ENCODE results near the gene ASCL3.
"Not testable (repeated sequence)": the region's sequence is repeated elsewhere in the genome, so short reads cannot be mapped to it uniquely, and the experiment has no call there.

The ASCL3 gene

DNA sequence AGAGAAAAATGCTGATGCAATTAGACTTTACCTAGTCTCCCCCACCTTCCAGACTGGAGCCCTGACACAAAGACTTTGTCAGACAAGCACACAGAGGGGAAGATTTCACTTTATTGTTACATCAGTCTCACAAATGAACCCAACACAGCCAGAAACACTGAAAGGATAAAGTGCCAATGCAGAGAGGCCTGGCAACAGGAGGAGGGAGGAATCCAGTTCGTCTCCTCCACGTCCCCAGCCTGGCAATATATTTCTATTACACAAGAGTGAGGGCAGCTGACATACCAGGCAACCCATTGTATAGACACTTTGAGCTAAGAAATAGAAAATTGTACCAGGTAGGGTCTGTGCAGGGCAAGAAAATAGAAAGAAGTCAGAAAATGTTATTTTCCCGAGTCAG, 37.7 kb upstream of the ASCL3 start:
- no peak overlapping the region for H3K4me3 ChIP-seq (ENCODE audit: control insufficient read depth, low read depth, low read length)
- TF ChIP-seq, protein P1, sequence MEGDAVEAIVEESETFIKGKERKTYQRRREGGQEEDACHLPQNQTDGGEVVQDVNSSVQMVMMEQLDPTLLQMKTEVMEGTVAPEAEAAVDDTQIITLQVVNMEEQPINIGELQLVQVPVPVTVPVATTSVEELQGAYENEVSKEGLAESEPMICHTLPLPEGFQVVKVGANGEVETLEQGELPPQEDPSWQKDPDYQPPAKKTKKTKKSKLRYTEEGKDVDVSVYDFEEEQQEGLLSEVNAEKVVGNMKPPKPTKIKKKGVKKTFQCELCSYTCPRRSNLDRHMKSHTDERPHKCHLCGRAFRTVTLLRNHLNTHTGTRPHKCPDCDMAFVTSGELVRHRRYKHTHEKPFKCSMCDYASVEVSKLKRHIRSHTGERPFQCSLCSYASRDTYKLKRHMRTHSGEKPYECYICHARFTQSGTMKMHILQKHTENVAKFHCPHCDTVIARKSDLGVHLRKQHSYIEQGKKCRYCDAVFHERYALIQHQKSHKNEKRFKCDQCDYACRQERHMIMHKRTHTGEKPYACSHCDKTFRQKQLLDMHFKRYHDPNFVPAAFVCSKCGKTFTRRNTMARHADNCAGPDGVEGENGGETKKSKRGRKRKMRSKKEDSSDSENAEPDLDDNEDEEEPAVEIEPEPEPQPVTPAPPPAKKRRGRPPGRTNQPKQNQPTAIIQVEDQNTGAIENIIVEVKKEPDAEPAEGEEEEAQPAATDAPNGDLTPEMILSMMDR (IDR thresholded peaks at IDR 0.05; ENCODE audit: control insufficient read depth, insufficient read depth, low read depth, low read length, missing control alignments): no peak
- no peak for DNase-seq (ENCODE audit: low read depth)

DNA sequence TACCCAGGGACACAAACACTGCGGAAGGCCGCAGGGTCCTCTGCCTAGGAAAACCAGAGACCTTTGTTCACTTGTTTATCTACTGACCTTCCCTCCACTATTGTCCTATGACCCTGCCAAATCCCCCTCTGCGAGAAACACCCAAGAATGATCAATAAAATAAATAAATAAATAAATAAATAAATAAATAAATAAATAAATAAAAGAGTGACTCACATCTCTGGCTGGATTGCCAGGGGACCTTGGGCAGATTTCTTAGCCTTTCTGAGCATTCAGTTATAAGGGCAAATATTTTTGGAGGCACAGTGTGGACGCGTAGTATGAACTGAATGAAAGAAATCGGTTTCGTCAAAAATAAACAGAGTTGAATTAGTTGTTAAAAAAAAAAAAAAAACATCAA, 36.5 kb upstream of the ASCL3 start:
- DNase-seq (ENCODE audit: low read depth); H3K4me3 ChIP-seq (ENCODE audit: control insufficient read depth, low read depth, low read length): not testable (repeated sequence)

DNA sequence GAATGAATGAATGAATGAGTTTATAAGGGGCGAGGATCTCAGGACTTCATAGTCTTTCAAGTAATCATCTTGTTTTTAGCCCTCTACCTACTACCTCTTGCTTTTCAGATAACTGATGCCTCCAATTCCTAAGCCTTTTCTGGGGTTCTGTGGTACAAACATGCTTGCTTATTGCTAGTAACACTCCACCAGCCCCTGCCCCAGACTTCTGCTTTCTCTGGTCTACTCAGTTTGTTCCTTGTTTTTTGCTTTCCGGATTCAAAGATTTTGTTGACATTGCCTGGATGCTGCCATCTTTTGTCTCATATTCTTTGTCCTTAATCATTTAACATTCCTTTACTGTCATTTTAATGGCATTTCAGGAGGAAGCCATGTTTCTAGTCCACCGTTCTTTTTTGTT, 30.3 kb upstream of the ASCL3 start:
- TF ChIP-seq, protein P1 (IDR thresholded peaks at IDR 0.05; ENCODE audit: control insufficient read depth, insufficient read depth, low read depth, low read length, missing control alignments): no peak
- no peak overlapping the region for H3K4me3 ChIP-seq (ENCODE audit: control insufficient read depth, low read depth, low read length)
- DNase-seq (ENCODE audit: low read depth): no peak

DNA sequence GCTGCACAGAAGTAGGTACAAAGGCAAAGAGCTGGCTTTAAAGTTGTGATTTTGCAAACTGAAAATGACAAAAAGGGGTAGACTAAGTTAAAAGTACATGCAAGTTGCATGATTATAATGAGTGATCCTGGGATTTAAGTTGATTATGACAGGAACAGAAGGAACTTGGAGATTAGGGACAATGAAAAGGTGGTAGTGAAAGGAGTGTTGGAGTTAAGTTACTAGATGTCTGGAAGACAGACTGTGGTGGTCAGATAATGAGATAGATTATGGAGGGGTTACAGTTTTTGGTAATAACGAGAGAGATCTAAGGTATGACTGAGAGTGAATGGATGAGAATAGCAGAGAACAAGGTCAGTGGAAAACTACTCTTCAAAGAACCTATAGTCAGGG, 29.1 kb upstream of the ASCL3 start:
- TF ChIP-seq, protein P1 (IDR thresholded peaks at IDR 0.05; ENCODE audit: control insufficient read depth, insufficient read depth, low read depth, low read length, missing control alignments): no peak
- no peak overlapping the region for H3K4me3 ChIP-seq (ENCODE audit: control insufficient read depth, low read depth, low read length)
- DNase-seq (ENCODE audit: low read depth): no peak

DNA sequence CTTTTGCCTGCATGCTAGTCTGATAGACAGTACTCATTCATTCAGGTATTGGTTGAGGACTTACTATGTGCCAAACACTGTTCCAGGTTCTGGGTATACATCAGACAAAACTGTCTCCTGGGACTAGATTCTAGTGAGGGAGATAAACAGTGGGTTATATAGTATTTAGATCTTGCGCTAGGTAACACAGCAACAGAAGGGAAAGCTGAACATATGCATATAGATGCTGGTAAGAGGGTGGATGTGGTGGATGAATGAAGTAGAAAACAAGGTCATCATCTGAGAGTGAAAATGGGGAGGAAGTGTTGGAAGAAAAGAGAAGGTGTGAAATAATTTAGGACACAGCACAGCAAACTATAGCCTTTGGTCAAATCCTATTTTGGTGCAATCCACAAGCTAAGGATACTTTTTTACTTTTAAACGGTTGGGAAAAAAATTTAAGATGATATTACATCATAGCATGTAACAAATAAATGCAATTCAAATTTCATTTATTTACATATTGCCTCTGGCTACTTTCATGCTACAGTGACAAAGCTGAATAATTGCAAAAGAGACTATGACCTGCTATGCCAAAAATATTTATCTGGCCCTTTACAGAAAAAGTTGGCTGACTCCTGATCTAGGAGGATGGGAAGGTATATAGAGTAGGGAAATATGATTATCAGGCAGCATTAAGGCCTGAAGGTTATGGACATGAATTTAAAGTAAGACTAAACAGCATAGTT, 28.5 kb upstream of the ASCL3 start:
- H3K4me3 ChIP-seq (ENCODE audit: control insufficient read depth, low read depth, low read length): no peak overlapping the region
- DNase-seq (ENCODE audit: low read depth): no peak
- TF ChIP-seq, protein P1 (IDR thresholded peaks at IDR 0.05; ENCODE audit: control insufficient read depth, insufficient read depth, low read depth, low read length, missing control alignments): no peak

DNA sequence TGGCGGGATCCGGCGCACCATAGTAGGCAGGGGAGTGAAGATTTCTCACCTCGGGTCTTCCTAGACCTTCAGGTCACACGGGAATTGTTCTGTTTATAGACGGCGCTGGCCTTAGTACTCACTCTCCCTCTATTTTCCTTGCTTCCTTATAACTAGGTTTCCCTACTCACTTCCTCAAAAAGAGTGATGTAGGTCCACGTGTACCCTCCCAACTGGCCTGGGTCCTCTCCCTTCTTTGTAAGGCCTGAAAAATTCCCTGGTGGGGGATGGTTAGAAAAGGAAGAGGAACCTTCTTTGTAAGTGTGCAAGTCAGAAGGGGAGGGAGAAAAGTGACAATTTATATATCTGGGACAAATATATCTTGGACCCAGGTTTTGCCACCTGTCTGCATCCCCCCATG, 24.4 kb upstream of the ASCL3 start:
- H3K4me3 ChIP-seq (ENCODE audit: control insufficient read depth, low read depth, low read length): no peak overlapping the region
- TF ChIP-seq, protein P1 (IDR thresholded peaks at IDR 0.05; ENCODE audit: control insufficient read depth, insufficient read depth, low read depth, low read length, missing control alignments): no peak
- no peak for DNase-seq (ENCODE audit: low read depth)

DNA sequence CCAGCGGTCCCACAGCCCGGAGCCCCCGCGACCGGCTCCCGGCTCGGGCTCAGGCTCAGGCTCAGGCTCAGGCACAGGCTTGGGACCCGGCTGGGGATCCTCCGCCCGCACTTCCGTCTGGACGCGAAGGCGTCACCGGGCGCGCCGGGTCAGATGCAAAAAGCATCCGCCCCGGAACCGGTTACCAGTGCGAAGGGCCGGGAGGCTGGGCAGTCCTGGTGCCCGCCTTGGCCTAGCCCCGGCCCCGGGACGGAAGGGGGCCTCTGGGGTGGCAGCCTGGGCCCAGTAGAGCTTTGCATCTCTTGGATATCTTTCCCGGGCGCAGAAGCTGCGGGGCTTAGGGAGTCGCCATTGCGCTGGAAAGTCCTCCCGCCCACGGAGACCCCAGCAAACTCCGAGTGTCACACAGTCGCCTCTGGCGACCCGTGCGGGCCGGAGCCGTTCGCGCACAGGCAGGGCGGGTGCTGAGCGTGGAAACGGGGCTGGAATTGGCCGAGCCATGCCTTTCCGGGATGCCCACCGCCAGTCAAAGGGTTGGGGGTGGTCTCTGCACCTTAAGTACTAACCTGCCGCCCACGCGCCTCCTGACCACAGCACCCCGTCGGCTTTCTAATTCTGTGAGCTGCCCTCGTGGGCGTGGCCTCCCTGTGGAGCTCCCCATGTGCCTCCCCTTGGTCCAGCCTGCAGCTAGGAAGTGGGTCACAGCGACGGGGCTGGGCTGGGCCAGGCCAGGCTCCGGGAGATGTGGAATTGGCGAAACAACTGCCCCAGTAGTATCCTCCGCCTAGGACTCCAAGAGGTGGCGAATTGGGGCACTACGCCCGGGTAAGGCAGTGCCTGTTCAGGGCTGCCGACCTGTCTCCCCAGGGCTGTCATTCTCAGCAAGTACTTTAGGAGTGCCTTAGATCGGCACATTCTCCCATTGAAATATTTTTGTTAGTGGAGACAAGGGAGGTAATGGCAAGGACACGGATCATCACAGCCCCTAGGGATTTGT, 21.8 kb upstream of the ASCL3 start, which contains the start of gene TMEM9B:
Gene TMEM9B, minus strand, starts transcription at position 119 of the 997 bp plus-strand sequence. CDS start 129 bp downstream, outside the sequence.
- TF ChIP-seq, protein P1 (IDR thresholded peaks at IDR 0.05; ENCODE audit: control insufficient read depth, insufficient read depth, low read depth, low read length, missing control alignments): no peak
- H3K4me3 ChIP-seq (ENCODE audit: control insufficient read depth, low read depth, low read length): peak within 1 kb of the TSS; percentile 66
- peak; percentile 35 for DNase-seq (ENCODE audit: low read depth)

Measured in AG09309 (cell line).